GM13976 (cell line): ENCODE measurements around the gene CAB39L.
A peak's percentile ranks its signal among the peaks of the same experiment; 100 is the strongest.

Experiments used
- DNase-seq: peaks from one replicate; pipeline ENCODE4 v3.0.0; 2012; ENCODE audit warnings: low spot score
- in situ Hi-C: fragments of 300-500 bp; cut with MboI; formaldehyde crosslinking; loops from one replicate; pipeline ENCODE4 v1.12.0; 2022; ENCODE audit warnings: low sequenced_read_pairs, mixed read lengths, inconsistent platforms; ENCODE audit not compliant: unreplicated experiment
- TF ChIP-seq, protein P1 (sequence below): IDR thresholded peaks from 2 replicates; pipeline ENCODE4 v1.5.1; 2012; ENCODE audit warnings: borderline replicate concordance, mild to moderate bottlenecking; ENCODE audit not compliant: insufficient read depth; ENCODE audit errors: extremely low read depth, missing control alignments, control extremely low read depth

Gene CAB39L

DNA sequence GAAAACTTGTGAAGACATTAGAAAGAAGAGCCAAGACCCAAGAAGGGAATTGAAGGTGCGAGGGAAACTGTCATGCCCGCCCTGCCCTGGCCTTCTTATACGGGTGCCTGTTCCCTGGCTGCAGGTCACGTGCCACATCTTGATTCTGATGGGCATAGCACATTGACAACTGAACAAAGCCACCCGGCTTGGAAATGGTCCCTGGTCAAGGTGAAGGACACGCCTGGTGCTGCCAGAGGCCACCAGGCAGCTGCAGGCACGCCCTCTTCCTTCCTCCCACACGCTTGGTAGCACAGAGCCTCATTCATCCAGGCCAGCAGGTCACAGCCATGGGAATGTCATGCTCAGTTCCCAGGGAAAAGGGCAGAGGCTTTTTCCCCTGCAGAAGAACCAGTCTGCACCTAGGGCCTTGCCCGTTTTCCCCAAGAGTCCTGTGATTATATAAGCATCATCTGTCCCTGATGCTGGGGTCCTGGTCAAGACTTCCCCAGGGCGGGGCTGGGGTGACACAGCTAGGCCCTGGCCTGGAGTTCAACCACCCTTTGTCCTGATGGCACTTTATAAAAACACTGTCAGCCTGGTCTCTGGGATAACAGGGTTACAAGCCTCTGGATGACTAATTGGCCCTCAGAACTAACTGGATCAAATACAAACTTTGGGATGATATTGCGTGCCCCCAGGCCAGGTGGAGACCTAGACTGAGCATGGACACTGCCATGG lies 140.2 kb downstream of the CAB39L start:
- TF ChIP-seq, protein P1, sequence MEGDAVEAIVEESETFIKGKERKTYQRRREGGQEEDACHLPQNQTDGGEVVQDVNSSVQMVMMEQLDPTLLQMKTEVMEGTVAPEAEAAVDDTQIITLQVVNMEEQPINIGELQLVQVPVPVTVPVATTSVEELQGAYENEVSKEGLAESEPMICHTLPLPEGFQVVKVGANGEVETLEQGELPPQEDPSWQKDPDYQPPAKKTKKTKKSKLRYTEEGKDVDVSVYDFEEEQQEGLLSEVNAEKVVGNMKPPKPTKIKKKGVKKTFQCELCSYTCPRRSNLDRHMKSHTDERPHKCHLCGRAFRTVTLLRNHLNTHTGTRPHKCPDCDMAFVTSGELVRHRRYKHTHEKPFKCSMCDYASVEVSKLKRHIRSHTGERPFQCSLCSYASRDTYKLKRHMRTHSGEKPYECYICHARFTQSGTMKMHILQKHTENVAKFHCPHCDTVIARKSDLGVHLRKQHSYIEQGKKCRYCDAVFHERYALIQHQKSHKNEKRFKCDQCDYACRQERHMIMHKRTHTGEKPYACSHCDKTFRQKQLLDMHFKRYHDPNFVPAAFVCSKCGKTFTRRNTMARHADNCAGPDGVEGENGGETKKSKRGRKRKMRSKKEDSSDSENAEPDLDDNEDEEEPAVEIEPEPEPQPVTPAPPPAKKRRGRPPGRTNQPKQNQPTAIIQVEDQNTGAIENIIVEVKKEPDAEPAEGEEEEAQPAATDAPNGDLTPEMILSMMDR: no peak
- in situ Hi-C loops: loop anchor here (5.0 kb wide), 1 partner anchor 309 kb away; no protein-coding TSS in a partner anchor
- DNase-seq: no peak

DNA sequence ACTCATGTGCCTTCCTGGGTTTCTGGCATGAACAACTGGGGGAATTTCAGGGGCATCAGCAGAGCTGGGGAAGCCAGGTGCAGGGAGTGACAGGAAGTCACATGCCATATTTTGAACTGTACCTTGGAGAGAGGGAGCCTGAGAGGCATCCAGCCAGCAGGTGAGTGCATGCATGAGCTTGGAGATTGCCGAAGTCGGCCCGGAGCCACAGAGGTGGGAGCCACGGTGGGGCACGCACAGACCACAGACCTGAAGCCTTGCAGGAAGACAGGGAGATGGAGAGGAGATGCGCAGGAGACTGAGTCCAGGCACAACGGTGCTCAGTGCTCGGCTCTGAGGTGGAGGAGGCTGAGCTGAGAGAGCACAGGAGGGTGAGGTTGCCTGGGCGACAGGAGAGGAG lies 141.0 kb downstream of the CAB39L start:
- in situ Hi-C loops: loop anchor here (5.0 kb wide), 1 partner anchor 309 kb away; no protein-coding TSS in a partner anchor
- DNase-seq: no peak
- TF ChIP-seq, protein P1: no peak

DNA sequence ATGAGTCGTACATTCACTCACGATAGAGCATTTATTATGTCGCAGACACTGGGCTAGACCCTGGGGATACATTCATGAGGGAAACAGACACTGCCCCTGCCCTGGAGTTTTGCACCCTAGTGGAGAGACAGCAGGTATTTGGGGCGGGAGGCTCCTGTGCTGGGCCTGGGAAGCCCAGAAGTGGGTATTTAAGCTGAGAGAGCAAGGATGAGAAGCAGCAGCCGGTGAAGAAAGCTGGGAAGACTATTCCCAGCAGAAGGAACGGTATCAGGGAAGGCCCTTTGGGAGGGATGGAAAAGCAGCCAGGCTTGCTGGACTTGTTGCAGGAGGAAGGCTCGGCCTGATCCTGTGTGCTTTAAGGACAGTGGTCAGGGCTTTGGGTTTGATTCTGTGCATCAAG lies 141.6 kb downstream of the CAB39L start:
- in situ Hi-C loops: loop anchor here (5.0 kb wide), 1 partner anchor 310 kb away; no protein-coding TSS in a partner anchor
- no peak for DNase-seq
- TF ChIP-seq, protein P1: no peak

DNA sequence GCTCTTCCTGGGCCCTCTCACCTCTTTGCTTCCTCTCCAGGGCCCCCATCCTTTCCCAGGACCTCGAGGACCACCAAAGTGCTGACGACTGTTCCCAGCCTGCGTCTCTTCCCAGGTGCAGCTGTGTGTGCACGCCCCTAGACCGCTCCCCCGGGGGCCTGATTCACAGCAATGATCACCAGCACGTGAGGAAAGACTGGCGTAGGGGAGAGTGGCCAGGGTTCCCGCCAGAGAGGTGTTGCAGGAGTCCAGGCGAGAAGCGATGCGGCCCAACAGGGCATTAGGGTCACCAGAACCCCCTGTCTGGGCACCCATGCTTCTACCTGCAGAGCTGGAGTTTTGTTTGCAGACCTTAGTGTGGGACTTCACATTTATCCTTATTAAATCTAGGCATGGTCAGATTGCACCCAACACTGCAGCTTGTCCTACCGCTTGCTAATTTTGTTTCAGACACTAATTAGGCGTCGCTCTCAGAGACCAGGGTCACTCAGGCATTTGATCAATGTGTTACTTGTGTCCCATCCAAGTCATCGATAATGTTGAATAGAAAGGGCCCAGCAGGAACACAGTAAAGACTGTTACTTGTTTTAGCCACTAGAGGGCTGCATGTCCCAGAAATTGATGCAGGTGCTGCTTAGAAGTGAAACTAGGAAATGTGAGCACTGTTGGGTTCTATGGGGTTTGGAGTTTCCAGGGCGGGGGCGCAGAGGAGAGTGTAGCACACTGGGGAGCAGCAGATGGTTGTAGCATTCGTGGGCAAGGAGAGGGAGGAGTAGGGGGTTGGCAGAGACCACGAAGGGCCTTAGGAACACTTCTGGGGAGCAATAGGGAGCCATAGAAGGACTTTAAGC lies 142.9 kb downstream of the CAB39L start:
- TF ChIP-seq, protein P1: peak; percentile 66
- in situ Hi-C loops: loop anchor here (5.0 kb wide), 1 partner anchor 311 kb away; no protein-coding TSS in a partner anchor
- DNase-seq: peak; percentile 87

DNA sequence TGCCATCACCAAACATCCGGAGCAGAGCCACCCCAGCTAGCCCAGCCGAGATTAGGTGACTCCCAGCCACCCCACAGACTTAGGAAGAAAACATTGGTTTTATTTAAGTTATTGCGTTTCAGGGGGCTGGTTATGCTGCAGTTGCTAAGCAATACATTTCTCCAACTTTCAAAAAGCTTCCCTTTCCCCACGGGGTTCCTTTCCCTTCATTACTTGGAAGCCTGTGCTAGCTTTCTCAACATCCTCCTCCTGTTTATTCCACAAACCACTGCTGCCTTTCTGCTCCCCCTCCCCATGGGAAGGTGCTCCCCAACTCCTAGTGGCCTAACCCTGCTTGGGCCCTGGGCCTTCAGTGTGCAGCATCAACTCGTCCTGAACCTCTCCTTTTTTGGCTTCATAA lies 143.6 kb downstream of the CAB39L start:
- TF ChIP-seq, protein P1: no peak
- DNase-seq: no peak
- in situ Hi-C loops: loop anchor here (5.0 kb wide), 1 partner anchor 312 kb away; no protein-coding TSS in a partner anchor

DNA sequence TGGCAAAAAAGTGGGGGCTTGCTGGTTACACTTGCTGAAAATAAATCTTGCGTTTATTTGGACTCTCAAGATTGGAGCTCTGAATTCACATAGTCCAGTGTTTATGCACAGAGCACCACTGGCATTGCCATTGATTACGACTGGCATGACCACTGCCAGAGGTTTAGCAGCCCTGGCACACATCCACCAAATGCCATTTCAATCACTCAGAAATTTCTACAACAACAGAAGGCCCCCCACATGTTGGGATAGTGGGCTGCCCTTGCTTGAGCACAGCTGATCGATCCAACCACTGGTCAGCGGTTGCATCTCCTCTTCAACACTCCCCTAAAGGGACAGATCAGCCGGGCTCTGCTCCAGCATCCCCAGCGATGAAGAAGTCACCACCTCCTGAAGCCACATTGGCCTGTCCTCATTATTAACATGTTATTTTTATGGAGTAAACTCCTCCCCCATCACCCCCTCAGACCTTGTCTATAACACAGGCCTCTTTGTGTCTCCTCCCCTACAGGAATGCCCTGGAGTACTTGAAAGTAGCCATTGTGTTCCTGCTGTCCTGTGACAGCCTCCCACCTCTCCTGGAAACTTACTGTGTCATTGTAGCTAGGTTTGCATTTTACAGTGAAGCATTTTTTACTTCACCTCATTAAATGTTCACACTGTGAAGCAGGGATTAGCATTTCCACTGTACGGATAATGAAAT lies 144.8 kb downstream of the CAB39L start:
- TF ChIP-seq, protein P1: no peak
- DNase-seq: no peak
- in situ Hi-C loops: no loop called here
